Neural cell (in vitro differentiated cells): Measurements from ENCODE around the gene ARMC2. TPM values are rescaled to one million over a fixed set of nuclear protein-coding genes. Genes with fewer than 3 reads are reported as not detected.

ENCODE experiments used
- H2AFZ ChIP-seq: fragments of 200-600, 300-800 bp; sonication (generic), shearing (Covaris generic); 2 replicates; pipeline ENCODE4 v1.6.0; 2014; ENCODE audit warnings: low read depth, mild to moderate bottlenecking, antibody characterized with exemption, low read length, moderate library complexity
- H3F3A ChIP-seq: fragments of 200-600 bp; shearing (Covaris generic); 2 replicates; pipeline ENCODE4 v1.6.1; 2016; ENCODE audit warnings: mild to moderate bottlenecking, moderate library complexity, mixed read lengths, antibody characterized with exemption, low read length; ENCODE audit not compliant: insufficient read depth, poor library complexity, severe bottlenecking
- H3K27ac ChIP-seq: fragments of 200-600, 300-800 bp; sonication (generic), shearing (Covaris generic); 2 replicates; pipeline ENCODE4 v1.5.1; 2014; ENCODE audit warnings: mild to moderate bottlenecking, low read length, moderate library complexity
- H3K27me3 ChIP-seq: fragments of 300-800, 200-600 bp; sonication (generic), shearing (Covaris generic); 2 replicates; pipeline ENCODE4 v1.6.0; 2014; ENCODE audit warnings: mild to moderate bottlenecking, low read depth, low read length, moderate library complexity; ENCODE audit not compliant: insufficient read depth
- H3K36me3 ChIP-seq: fragments of 300-800, 200-600 bp; sonication (generic), shearing (Covaris generic); 2 replicates; pipeline ENCODE4 v1.5.1; 2014; ENCODE audit warnings: mild to moderate bottlenecking, antibody characterized with exemption, low read length, moderate library complexity; ENCODE audit not compliant: insufficient read depth
- H3K4me2 ChIP-seq: fragments of 300-800, 200-600 bp; sonication (generic), shearing (Covaris generic); 2 replicates; pipeline ENCODE4 v1.6.0; 2014; ENCODE audit warnings: mild to moderate bottlenecking, low read length
- H3K4me3 ChIP-seq: fragments of 300-800, 200-600 bp; sonication (generic), shearing (Covaris generic); 2 replicates; pipeline ENCODE4 v1.5.1; 2014; ENCODE audit warnings: mild to moderate bottlenecking, low read length, moderate library complexity
- H3K79me2 ChIP-seq: fragments of 200-600 bp; shearing (Covaris generic); replicated peaks from 2 replicates; pipeline ENCODE4 v1.6.0; 2014; ENCODE audit warnings: mild to moderate bottlenecking, low read length, moderate library complexity; ENCODE audit not compliant: insufficient read depth
- H3K9ac ChIP-seq: fragments of 300-800, 200-600 bp; sonication (generic), shearing (Covaris generic); 2 replicates; pipeline ENCODE4 v1.6.1; 2016; ENCODE audit warnings: mild to moderate bottlenecking, low read length, mixed read lengths
- H3K9me2 ChIP-seq: fragments of 200-600 bp; shearing (Covaris generic); 2 replicates; pipeline ENCODE4 v1.6.1; 2016; ENCODE audit warnings: mild to moderate bottlenecking, low read length, mixed read lengths; ENCODE audit not compliant: insufficient read depth
- H3K9me3 ChIP-seq: fragments of 200-600, 300-800 bp; sonication (generic), shearing (Covaris generic); 2 replicates; pipeline ENCODE4 v1.6.1; 2016; ENCODE audit warnings: mild to moderate bottlenecking, mixed run types, low read length, moderate library complexity, mixed read lengths
- H4K20me1 ChIP-seq: fragments of 200-600 bp; shearing (Covaris generic); 2 replicates; pipeline ENCODE4 v1.6.1; 2016; ENCODE audit warnings: mild to moderate bottlenecking, mixed run types; ENCODE audit not compliant: insufficient read depth
- EP300 ChIP-seq: fragments of 450-650 bp; conservative IDR thresholded peaks from 2 replicates; pipeline ENCODE4 v1.6.1; 2014; ENCODE audit warnings: antibody characterized with exemption, mild to moderate bottlenecking, moderate library complexity; ENCODE audit not compliant: poor library complexity, severe bottlenecking
- EZH2 ChIP-seq: fragments of 200-600, 300-800 bp; shearing (Covaris generic), sonication (generic); IDR thresholded peaks from 2 replicates; pipeline ENCODE4 v1.6.1; 2014; ENCODE audit warnings: antibody characterized with exemption, low read length, borderline replicate concordance, mild to moderate bottlenecking; ENCODE audit not compliant: insufficient read depth, poor library complexity, severe bottlenecking
- MXI1 ChIP-seq: fragments of 450-650 bp; conservative IDR thresholded peaks from 2 replicates; pipeline ENCODE4 v1.6.1; 2014; ENCODE audit warnings: antibody characterized with exemption, mild to moderate bottlenecking; ENCODE audit not compliant: poor library complexity, severe bottlenecking
- POLR2AphosphoS5 ChIP-seq: IDR thresholded peaks from 2 replicates; pipeline ENCODE4 v1.6.1; 2012
- RAD21 ChIP-seq: fragments of 450-650 bp; conservative IDR thresholded peaks from 2 replicates; pipeline ENCODE4 v1.6.1; 2014; ENCODE audit warnings: antibody characterized with exemption, mild to moderate bottlenecking, moderate library complexity
- SMC3 ChIP-seq: fragments of 450-650 bp; conservative IDR thresholded peaks from 2 replicates; pipeline ENCODE4 v1.6.1; 2014; ENCODE audit warnings: antibody characterized with exemption, mild to moderate bottlenecking, moderate library complexity; ENCODE audit not compliant: poor library complexity
- TAF1 ChIP-seq: IDR thresholded peaks from 2 replicates; pipeline ENCODE4 v1.6.1; 2012; ENCODE audit warnings: low read depth
- polyA plus RNA-seq: library from polyadenylated mRNA; depleted of rRNA; stranded (reverse); fragments of >200 nt; gene quantifications from 2 replicates; pipeline ENCODE4 v1.2.3, GENCODE V29; 2014
- TF ChIP-seq, protein P1 (sequence below): IDR thresholded peaks from 2 replicates; pipeline ENCODE4 v1.6.1; 2012; ENCODE audit warnings: borderline replicate concordance
- TF ChIP-seq, protein P2 (sequence below): fragments of 450-650 bp; IDR thresholded peaks from 2 replicates; pipeline ENCODE4 v1.5.1; 2014; ENCODE audit warnings: antibody characterized with exemption, mild to moderate bottlenecking, moderate library complexity; ENCODE audit not compliant: poor library complexity, severe bottlenecking

Gene ARMC2
- polyA plus RNA-seq, 1 donor from 2014 or later: 18.6 TPM

DNA sequence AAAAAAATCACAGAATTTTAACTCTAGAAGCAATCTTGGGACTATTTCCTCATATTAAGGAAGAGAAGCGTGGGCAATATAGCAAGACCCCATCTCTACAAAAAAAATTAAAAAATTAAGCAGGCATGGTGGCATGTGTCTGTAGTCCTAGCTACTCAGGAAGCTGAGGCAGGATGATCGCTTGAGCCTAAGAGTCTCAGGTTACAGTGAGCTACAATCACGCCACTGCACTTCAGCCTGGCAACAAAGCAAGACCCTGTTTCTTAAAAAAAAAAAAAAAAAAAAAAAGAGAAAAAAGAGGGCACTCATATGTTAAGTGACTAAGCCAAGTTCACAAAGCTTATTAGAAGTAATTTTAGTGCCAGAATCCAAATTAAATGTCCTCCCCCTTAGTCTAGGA, 145.7 kb downstream of the ARMC2 start:
- Histone ChIP-seq H2AFZ (no peak overlapping the region), H3K27ac (no peak overlapping the region), H3K9ac (no peak overlapping the region), H3K27me3 (no peaks in the 10 kb centered on the region), H3K9me2 (no peaks in the 10 kb centered on the region), H3K4me2 (no peak overlapping the region), H3K36me3 (no peaks in the 10 kb centered on the region), H3K9me3 (no peaks in the 10 kb centered on the region), H3K4me3 (no peak overlapping the region), H3F3A (no peaks in the 10 kb centered on the region), H4K20me1 (no peaks in the 10 kb centered on the region), H3K79me2 (no peaks in the 10 kb centered on the region)
- no peak for TF ChIP-seq SMC3
- no peak for TF ChIP-seq POLR2AphosphoS5
- TF ChIP-seq EZH2: no peak
- no peak for TF ChIP-seq MXI1
- TF ChIP-seq EP300: no peak
- no peak for TF ChIP-seq RAD21
- TF ChIP-seq TAF1: no peak
- TF ChIP-seq, protein P1, sequence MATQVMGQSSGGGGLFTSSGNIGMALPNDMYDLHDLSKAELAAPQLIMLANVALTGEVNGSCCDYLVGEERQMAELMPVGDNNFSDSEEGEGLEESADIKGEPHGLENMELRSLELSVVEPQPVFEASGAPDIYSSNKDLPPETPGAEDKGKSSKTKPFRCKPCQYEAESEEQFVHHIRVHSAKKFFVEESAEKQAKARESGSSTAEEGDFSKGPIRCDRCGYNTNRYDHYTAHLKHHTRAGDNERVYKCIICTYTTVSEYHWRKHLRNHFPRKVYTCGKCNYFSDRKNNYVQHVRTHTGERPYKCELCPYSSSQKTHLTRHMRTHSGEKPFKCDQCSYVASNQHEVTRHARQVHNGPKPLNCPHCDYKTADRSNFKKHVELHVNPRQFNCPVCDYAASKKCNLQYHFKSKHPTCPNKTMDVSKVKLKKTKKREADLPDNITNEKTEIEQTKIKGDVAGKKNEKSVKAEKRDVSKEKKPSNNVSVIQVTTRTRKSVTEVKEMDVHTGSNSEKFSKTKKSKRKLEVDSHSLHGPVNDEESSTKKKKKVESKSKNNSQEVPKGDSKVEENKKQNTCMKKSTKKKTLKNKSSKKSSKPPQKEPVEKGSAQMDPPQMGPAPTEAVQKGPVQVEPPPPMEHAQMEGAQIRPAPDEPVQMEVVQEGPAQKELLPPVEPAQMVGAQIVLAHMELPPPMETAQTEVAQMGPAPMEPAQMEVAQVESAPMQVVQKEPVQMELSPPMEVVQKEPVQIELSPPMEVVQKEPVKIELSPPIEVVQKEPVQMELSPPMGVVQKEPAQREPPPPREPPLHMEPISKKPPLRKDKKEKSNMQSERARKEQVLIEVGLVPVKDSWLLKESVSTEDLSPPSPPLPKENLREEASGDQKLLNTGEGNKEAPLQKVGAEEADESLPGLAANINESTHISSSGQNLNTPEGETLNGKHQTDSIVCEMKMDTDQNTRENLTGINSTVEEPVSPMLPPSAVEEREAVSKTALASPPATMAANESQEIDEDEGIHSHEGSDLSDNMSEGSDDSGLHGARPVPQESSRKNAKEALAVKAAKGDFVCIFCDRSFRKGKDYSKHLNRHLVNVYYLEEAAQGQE: no peak
- TF ChIP-seq, protein P2, sequence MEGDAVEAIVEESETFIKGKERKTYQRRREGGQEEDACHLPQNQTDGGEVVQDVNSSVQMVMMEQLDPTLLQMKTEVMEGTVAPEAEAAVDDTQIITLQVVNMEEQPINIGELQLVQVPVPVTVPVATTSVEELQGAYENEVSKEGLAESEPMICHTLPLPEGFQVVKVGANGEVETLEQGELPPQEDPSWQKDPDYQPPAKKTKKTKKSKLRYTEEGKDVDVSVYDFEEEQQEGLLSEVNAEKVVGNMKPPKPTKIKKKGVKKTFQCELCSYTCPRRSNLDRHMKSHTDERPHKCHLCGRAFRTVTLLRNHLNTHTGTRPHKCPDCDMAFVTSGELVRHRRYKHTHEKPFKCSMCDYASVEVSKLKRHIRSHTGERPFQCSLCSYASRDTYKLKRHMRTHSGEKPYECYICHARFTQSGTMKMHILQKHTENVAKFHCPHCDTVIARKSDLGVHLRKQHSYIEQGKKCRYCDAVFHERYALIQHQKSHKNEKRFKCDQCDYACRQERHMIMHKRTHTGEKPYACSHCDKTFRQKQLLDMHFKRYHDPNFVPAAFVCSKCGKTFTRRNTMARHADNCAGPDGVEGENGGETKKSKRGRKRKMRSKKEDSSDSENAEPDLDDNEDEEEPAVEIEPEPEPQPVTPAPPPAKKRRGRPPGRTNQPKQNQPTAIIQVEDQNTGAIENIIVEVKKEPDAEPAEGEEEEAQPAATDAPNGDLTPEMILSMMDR: no peak

DNA sequence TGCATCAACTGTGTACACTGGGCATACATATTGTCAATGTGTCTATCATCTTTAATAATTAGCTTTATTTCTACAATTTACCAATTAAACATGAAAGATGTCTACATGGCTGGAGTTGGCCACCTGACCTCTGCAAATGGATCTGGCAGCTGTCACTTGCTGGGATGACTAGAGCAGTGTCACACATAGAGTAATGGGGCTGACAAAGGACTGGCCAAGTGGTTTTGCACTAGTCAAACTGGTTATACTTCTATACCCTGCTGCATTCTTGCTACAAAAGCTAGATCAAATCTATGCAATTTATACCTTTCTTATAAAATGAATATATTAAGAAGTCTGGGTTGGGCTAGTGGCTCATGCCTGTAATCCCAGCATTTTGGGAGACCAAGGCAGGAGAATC, 147.1 kb downstream of the ARMC2 start:
- H4K20me1 ChIP-seq: no peaks in the 10 kb centered on the region
- H3K36me3 ChIP-seq: no peaks in the 10 kb centered on the region
- no peak overlapping the region for H3K4me2 ChIP-seq
- H3K9ac ChIP-seq: no peak overlapping the region
- no peaks in the 10 kb centered on the region for H3K9me2 ChIP-seq
- H3K4me3 ChIP-seq: no peak overlapping the region
- H3K27ac ChIP-seq: no peak overlapping the region
- H2AFZ ChIP-seq: no peak overlapping the region
- no peaks in the 10 kb centered on the region for H3K79me2 ChIP-seq
- H3K27me3 ChIP-seq: no peaks in the 10 kb centered on the region
- H3K9me3 ChIP-seq: no peaks in the 10 kb centered on the region
- TF ChIP-seq SMC3 (no peak), EZH2 (no peak), TAF1 (no peak), RAD21 (no peak), EP300 (no peak), POLR2AphosphoS5 (no peak), MXI1 (no peak)
- TF ChIP-seq, protein P1: no peak
- TF ChIP-seq, protein P2: no peak
- H3F3A ChIP-seq: no peaks in the 10 kb centered on the region
